ENCODE data around the gene NEURL3.
"Not testable (repeated sequence)": the region's sequence is repeated elsewhere in the genome, so short reads cannot be mapped to it uniquely, and the experiment has no call there.

NEURL3 gene

GRCh38 chr2:96500385-96501066 is 4.6 kb downstream of the NEURL3 start:
- no peak overlapping the region for H3K27ac ChIP-seq (replicated peaks)
- TF ChIP-seq REST (IDR thresholded peaks at IDR 0.05; ENCODE audit: insufficient replicate concordance, low read depth) (no peak), CTCF (IDR thresholded peaks at IDR 0.05; ENCODE audit: insufficient read depth, low read length) (no peak), GABPA (IDR thresholded peaks at IDR 0.05; ENCODE audit: low read depth) (no peak), POLR2AphosphoS5 (IDR thresholded peaks at IDR 0.05; ENCODE audit: low read depth) (no peak), SPI1 (IDR thresholded peaks at IDR 0.05; ENCODE audit: borderline replicate concordance, low read depth) (no peak)
- DNase-seq (ENCODE audit: low read depth in 1 of 2, low spot score in 1 of 2), result no peak
- no peak overlapping the region for H3K4me3 ChIP-seq (replicated peaks; ENCODE audit: insufficient read depth, low read length)
- no peaks in the 10 kb centered on the region for H3K27me3 ChIP-seq (ENCODE audit: insufficient read depth, poor library complexity, severe bottlenecking)

- no peak for DNase-seq (ENCODE audit: low read depth in 1 of 2, low spot score in 1 of 2)
- Histone ChIP-seq H3K4me3 (replicated peaks; ENCODE audit: insufficient read depth, low read length) (no peak overlapping the region), H3K27me3 (ENCODE audit: insufficient read depth, poor library complexity, severe bottlenecking) (no peaks in the 10 kb centered on the region), H3K27ac (replicated peaks) (no peak overlapping the region)
- TF ChIP-seq CTCF (IDR thresholded peaks at IDR 0.05; ENCODE audit: insufficient read depth, low read length) (no peak), POLR2AphosphoS5 (IDR thresholded peaks at IDR 0.05; ENCODE audit: low read depth) (no peak), SPI1 (IDR thresholded peaks at IDR 0.05; ENCODE audit: borderline replicate concordance, low read depth) (no peak), REST (IDR thresholded peaks at IDR 0.05; ENCODE audit: insufficient replicate concordance, low read depth) (no peak), GABPA (IDR thresholded peaks at IDR 0.05; ENCODE audit: low read depth) (no peak)
These were observed 5.8 kb downstream of the NEURL3 start for GRCh38 chr2:96499061-96499960.

- DNase-seq (ENCODE audit: low read depth in 1 of 2, low spot score in 1 of 2); H3K27me3 ChIP-seq (ENCODE audit: insufficient read depth, poor library complexity, severe bottlenecking); H3K4me3 ChIP-seq (replicated peaks; ENCODE audit: insufficient read depth, low read length); H3K27ac ChIP-seq (replicated peaks): not testable (repeated sequence)
These were observed 6.5 kb downstream of the NEURL3 start for GRCh38 chr2:96498611-96499010.

GRCh38 chr2:96498021-96498431 is 7.1 kb downstream of the NEURL3 start:
- no peaks in the 10 kb centered on the region for H3K27me3 ChIP-seq (ENCODE audit: insufficient read depth, poor library complexity, severe bottlenecking)
- no peak overlapping the region for H3K4me3 ChIP-seq (replicated peaks; ENCODE audit: insufficient read depth, low read length)
- DNase-seq (ENCODE audit: low read depth in 1 of 2, low spot score in 1 of 2), result no peak
- H3K27ac ChIP-seq (replicated peaks), result no peak overlapping the region
- TF ChIP-seq REST (IDR thresholded peaks at IDR 0.05; ENCODE audit: insufficient replicate concordance, low read depth) (no peak), SPI1 (IDR thresholded peaks at IDR 0.05; ENCODE audit: borderline replicate concordance, low read depth) (no peak), CTCF (IDR thresholded peaks at IDR 0.05; ENCODE audit: insufficient read depth, low read length) (no peak), POLR2AphosphoS5 (IDR thresholded peaks at IDR 0.05; ENCODE audit: low read depth) (no peak), GABPA (IDR thresholded peaks at IDR 0.05; ENCODE audit: low read depth) (no peak)

Measured in HL-60 (cell line).